HG02840 (cell line): ENCODE data around the gene SPSB1.

Experiments
- ATAC-seq: cut with Tn5 transposase; IDR thresholded peaks from one replicate; pipeline ENCODE4 v1.9.1; 2021; ENCODE audit warnings: mild to moderate bottlenecking, moderate library complexity, moderate number of reproducible peaks; ENCODE audit not compliant: unreplicated experiment, low FRiP score

The SPSB1 gene

DNA sequence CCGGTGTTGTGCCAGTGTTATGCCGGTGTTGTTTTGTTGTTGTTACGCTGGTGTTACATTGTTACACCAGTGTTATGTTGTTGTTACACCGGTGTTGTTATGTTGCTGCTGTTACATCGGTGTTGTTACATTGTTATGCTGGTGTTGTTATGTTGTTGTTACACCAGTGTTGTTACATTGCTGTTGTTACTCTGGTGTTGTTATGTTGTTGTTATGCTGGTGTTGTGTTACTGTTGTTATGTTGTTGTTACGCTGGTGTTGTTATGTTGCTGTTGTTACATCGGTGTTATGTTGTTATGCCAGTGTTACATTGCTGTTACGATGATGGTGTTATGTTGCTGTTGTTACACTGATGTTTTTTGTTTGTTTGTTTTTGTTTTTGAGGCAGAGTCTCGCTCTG, 34.1 kb upstream of the SPSB1 start:
- no peak for ATAC-seq

GRCh38 chr1:9260059-9260766, 32.5 kb upstream of the SPSB1 start:
- ATAC-seq = no peak

DNA sequence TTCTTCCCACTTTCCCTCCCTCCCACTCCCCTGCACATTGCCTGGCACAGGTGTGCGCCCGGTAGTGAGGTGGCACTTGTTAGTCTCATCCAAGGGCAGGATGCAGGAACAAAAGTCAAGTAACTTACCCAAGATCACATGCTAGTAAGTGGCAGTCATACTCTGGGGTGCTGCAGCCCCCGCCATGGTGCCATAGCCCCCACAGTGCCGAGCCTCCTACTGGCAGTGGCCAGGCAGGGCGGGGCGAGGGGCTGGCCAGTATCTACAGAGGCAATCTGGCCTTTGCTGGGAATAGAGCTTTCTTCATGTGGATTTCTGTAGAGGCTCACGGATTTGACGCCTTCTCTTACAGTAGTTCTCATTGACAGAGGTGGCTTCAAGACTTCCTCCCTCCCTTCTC, 31.2 kb upstream of the SPSB1 start:
- ATAC-seq = no peak

DNA sequence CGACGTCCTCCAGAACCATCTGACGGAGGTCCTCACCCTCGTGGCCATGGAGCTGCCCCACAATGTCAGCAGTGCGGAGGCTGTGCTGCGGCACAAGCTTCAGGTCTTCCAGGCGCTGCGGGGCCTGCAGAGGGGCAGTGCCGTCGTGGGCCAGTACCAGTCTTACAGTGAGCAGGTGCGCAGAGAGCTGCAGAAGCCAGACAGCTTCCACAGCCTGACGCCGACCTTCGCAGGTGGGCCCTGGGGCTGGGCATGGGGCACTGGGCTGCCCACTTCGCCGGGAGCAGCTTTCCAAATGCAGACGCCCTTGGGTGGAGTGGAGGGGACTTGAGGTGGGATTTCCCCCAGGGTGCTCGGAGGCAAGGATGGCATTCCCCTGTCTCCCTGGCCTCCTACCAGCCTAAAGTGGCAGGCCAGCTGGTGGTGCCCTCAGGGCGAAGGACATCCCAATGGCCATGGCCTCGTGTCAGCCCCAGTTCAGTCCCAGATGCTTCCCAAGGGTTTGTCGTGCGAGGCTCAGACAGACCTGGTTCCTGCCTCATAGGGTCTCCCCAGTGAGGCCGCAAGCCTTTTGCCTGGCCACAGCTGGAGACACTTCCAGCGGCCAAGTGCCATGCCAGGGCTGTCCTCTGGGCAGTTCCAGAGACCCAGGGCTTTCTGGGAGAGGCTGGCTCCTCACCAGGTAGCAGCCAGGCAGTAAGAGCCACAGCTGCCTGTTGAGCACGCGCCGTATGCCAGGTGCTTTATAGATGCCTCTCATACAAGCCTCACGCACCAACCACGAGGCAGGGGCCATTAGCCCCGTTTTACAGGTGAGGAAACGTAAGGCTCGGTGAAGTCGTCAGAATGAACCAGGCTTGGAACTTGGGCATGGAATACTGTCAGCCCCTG, 30.4 kb upstream of the SPSB1 start:
- ATAC-seq = no peak

DNA sequence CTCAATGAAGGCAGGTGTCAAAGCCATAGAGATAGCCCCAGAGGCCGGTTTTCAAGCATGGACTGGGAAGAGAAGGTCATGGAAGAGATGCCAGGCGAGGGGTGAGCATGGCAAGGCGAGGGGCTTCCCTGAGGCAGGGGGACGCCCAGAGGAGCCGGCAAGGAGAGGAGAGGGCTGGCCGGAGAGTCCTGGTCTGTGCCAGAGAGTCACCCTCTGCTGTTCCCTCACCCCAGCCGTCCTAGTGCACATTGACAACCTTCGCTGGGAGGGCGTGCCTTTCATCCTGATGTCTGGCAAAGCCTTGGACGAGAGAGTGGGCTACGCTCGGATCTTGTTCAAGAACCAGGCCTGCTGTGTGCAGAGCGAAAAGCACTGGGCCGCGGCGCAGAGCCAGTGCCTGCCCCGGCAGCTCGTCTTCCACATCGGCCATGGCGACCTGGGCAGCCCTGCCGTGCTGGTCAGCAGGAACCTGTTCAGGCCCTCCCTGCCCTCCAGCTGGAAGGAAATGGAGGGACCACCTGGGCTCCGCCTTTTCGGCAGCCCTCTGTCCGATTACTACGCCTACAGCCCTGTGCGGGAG, 29.3 kb upstream of the SPSB1 start:
- no peak for ATAC-seq

DNA sequence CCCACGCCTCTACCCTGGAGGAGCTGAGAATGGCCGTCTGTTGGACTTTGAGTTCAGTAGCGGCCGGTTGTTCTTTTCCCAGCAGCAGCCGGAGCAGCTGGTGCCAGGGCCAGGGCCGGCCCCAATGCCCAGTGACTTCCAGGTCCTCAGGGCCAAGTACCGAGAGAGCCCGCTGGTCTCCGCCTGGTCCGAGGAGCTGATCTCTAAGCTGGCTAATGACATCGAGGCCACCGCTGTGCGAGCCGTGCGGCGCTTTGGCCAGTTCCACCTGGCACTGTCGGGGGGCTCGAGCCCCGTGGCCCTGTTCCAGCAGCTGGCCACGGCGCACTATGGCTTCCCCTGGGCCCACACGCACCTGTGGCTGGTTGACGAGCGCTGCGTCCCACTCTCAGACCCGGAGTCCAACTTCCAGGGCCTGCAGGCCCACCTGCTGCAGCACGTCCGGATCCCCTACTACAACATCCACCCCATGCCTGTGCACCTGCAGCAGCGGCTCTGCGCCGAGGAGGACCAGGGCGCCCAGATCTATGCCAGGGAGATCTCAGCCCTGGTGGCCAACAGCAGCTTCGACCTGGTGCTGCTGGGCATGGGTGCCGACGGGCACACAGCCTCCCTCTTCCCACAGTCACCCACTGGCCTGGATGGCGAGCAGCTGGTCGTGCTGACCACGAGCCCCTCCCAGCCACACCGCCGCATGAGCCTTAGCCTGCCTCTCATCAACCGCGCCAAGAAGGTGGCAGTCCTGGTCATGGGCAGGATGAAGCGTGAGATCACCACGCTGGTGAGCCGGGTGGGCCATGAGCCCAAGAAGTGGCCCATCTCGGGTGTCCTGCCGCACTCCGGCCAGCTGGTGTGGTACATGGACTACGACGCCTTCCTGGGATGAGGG, 28.5 kb upstream of the SPSB1 start:
- no peak for ATAC-seq

- ATAC-seq = no peak
Observed at GRCh38 chr1:9265037-9265436, 27.7 kb upstream of the SPSB1 start.

- no peak for ATAC-seq
Observed at GRCh38 chr1:9265968-9266367, 26.7 kb upstream of the SPSB1 start.

GRCh38 chr1:9267352-9267686, 25.4 kb upstream of the SPSB1 start:
- ATAC-seq = no peak

- ATAC-seq = no peak
Observed at GRCh38 chr1:9267827-9268581, 24.7 kb upstream of the SPSB1 start.

DNA sequence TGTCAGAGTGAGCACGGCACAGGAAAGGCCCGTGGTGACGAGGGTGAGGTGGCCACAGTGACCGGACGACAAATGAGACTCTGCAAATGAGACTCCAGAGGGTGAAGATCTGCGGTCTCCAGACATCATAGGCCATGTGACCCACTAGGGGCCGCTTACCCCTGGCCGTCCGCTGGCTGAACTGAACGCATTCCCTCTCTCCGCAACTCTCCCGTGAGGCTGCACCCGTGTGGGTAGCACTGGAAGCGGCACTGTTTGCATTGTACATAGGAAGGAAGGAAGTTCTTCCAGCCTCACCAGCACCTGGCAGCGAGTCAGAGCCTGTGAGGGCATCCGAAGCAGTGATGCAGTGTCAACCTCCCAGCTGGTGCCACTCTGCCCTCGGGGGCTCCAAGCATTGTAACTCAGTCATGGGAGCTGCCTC, 23.6 kb upstream of the SPSB1 start:
- no peak for ATAC-seq

DNA sequence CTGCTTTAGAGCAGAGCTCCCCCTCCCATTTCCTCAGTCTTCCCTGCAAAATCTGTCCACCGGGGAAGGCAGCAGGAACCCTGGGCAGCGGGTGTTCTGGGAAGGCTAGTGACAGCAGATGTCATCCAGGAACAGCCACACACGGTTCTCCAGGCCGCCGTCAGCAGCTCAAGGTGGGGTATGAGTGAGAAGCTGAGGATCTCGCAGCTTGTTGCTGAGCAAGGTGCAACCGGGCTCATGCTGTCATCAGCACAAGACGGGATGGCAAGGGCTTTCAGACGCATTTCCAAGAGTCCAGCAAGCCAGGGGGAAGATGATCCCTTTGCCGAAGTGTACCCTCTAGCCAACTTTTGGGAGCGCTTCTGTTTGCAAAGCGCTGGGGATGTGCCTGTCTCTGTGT, 23.0 kb upstream of the SPSB1 start:
- ATAC-seq = no peak

DNA sequence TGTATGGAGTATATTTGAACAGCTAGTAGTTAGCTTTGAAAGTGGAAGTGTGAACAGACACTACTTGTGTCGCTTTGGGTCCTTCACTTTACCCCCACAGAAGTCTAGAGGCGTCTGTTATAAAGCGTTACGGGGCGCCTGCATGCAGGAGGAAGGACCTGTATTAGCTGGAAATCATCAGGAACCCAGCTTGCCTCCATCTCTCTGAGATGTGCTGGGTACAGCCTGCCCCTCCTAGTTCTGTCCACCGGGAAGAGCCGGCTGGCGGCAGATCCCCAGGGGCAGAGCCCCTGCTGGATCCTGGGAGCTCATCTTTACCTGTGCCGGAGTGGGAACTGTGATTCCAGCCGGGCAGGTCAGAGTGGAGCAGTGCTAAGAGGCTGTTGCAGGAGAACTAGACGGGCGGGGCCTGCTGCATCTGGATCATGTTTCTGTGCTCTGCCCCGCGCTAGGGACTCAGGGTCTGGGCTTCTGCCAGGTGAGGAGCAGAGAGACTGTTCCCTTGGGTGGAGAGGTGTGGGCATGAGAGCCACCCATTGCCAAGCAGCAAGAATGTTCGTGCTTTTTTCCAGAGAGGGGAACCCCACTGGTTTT, 22.3 kb upstream of the SPSB1 start:
- no peak for ATAC-seq

DNA sequence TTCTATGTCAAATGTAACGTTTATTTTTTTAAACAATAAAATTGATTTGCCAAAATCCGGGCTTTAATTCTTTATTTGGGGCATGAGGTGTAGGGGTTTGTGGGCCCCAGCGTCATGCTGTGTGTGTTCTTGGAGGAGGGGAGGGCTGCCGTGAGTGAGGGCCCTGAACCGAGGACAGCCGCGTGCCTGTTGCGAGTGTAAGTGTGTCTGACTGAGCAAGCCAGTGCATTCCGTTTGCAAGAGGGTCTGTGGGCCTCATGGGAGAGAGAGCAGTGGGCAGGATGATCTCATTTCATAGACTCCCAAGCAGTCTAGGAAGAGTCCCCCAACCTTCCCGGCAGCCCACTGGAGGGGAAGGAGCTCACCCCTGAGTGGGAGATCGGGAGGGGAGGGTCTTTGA, 21.4 kb upstream of the SPSB1 start:
- ATAC-seq = no peak

- ATAC-seq = no peak
Observed at GRCh38 chr1:9271861-9272595, 20.7 kb upstream of the SPSB1 start.

- no peak for ATAC-seq
Observed at GRCh38 chr1:9273177-9273576, 19.5 kb upstream of the SPSB1 start.

DNA sequence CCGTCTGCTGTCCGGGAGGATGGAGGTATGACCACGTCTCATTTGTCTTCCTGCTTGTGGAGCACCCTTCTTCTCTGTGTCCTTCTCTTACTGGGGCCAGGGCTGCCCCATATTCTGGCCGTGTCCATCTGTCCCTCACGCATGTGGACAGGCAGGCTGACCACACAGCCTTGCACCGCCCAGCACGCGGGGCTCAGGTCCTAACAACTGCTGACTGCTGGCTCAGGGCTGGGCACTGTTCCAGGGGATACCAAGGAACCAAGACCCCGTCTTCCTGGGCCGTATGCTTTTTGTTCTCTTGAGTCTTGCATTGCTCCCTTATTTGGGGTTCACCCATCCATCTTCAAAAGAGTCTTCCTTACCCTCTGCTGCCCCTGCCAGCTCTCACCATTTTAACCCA, 17.5 kb upstream of the SPSB1 start:
- no peak for ATAC-seq

DNA sequence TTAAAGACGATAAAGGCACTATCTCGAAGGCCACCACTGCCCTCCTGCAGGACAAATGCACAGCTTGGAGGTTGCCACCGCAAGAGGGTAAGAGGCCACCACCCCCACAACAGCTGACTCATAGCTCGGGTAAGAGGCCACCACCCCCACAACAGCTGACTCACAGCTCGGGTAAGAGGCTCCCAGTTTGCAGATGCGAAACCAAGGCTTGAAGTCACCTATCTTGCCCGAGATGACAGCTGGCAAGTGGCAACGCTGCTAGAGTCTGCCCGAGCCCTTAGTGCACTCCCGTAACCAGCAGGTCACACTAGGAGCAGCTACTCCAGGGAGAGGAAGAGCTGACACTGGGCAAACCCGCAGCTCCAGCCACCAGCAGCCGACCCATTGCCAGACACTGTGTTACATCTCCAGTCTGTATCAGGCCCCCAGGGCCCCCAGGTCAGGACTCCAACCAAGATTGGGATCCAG, 17.1 kb upstream of the SPSB1 start:
- ATAC-seq = no peak

- no peak for ATAC-seq
Observed at GRCh38 chr1:9278116-9278515, 14.6 kb upstream of the SPSB1 start.
